ENCODE measurements around the gene SEMA6B.
"Not testable (repeated sequence)": the region's sequence is repeated elsewhere in the genome, so short reads cannot be mapped to it uniquely, and the experiment has no call there.

SEMA6B gene

GRCh38 chr19:4539169-4539692 lies 20.3 kb downstream of the SEMA6B start:
- H3K4me3 ChIP-seq (ENCODE audit: low read length) = no peak overlapping the region
- no peak for TF ChIP-seq ZNF274 (IDR thresholded peaks at IDR 0.05; ENCODE audit: low read depth, low read length)

- no peak overlapping the region for H3K4me3 ChIP-seq (ENCODE audit: low read length)
- no peak for TF ChIP-seq ZNF274 (IDR thresholded peaks at IDR 0.05; ENCODE audit: low read depth, low read length)
Observed at GRCh38 chr19:4538601-4538954, 20.9 kb downstream of the SEMA6B start.

GRCh38 chr19:4537953-4538600 lies 21.4 kb downstream of the SEMA6B start:
- no peak for TF ChIP-seq ZNF274 (IDR thresholded peaks at IDR 0.05; ENCODE audit: low read depth, low read length)
- no peak overlapping the region for H3K4me3 ChIP-seq (ENCODE audit: low read length)

- no peak overlapping the region for H3K4me3 ChIP-seq (ENCODE audit: low read length)
- no peak for TF ChIP-seq ZNF274 (IDR thresholded peaks at IDR 0.05; ENCODE audit: low read depth, low read length)
Observed at GRCh38 chr19:4536798-4537197, 22.7 kb downstream of the SEMA6B start.

GRCh38 chr19:4534836-4535658 lies 24.4 kb downstream of the SEMA6B start, which contains the start of gene PLIN5:
TSS of gene PLIN5 (minus strand) at chr19:4535224. CDS start at chr19:4534074, 1,150 bp downstream.
- no peak for TF ChIP-seq ZNF274 (IDR thresholded peaks at IDR 0.05; ENCODE audit: low read depth, low read length)
- no peak within 1 kb of the TSS for H3K4me3 ChIP-seq (ENCODE audit: low read length)

- TF ChIP-seq ZNF274 (IDR thresholded peaks at IDR 0.05; ENCODE audit: low read depth, low read length) = no peak
- no peak overlapping the region for H3K4me3 ChIP-seq (ENCODE audit: low read length)
Observed at GRCh38 chr19:4533835-4534424, 25.6 kb downstream of the SEMA6B start.

GRCh38 chr19:4533334-4533733 lies 26.1 kb downstream of the SEMA6B start:
- no peak for TF ChIP-seq ZNF274 (IDR thresholded peaks at IDR 0.05; ENCODE audit: low read depth, low read length)
- no peak overlapping the region for H3K4me3 ChIP-seq (ENCODE audit: low read length)

- no peak for TF ChIP-seq ZNF274 (IDR thresholded peaks at IDR 0.05; ENCODE audit: low read depth, low read length)
- H3K4me3 ChIP-seq (ENCODE audit: low read length) = no peak overlapping the region
Observed at GRCh38 chr19:4531562-4532165, 27.8 kb downstream of the SEMA6B start.

GRCh38 chr19:4529924-4530522 lies 29.5 kb downstream of the SEMA6B start:
- H3K4me3 ChIP-seq (ENCODE audit: low read length) = no peak overlapping the region
- TF ChIP-seq ZNF274 (IDR thresholded peaks at IDR 0.05; ENCODE audit: low read depth, low read length) = no peak

- no peak for TF ChIP-seq ZNF274 (IDR thresholded peaks at IDR 0.05; ENCODE audit: low read depth, low read length)
- no peak overlapping the region for H3K4me3 ChIP-seq (ENCODE audit: low read length)
Observed at GRCh38 chr19:4528843-4529242, 30.6 kb downstream of the SEMA6B start.

- not testable (repeated sequence) for H3K4me3 ChIP-seq (ENCODE audit: low read length)
Observed at GRCh38 chr19:4527377-4527776, 32.1 kb downstream of the SEMA6B start.

- H3K4me3 ChIP-seq (ENCODE audit: low read length) = no peak overlapping the region
- no peak for TF ChIP-seq ZNF274 (IDR thresholded peaks at IDR 0.05; ENCODE audit: low read depth, low read length)
Observed at GRCh38 chr19:4525563-4526002, 33.9 kb downstream of the SEMA6B start.

GRCh38 chr19:4524808-4525562 lies 34.5 kb downstream of the SEMA6B start:
- no peak overlapping the region for H3K4me3 ChIP-seq (ENCODE audit: low read length)

More at GRCh38 chr19:4524808-4525562, 34.5 kb downstream of the SEMA6B start:
- TF ChIP-seq ZNF274 (IDR thresholded peaks at IDR 0.05; ENCODE audit: low read depth, low read length) = no peak

Data from GM08714 (cell line).